ENCODE measurements around the gene ANKRD12. TPM values are rescaled to one million over a fixed set of nuclear protein-coding genes. Genes with fewer than 3 reads are reported as not detected.
A peak's percentile ranks its signal among the peaks of the same experiment; 100 is the strongest.

Gene ANKRD12
- total RNA-seq, 2 experiments from 2014 or later = 160 to 164 TPM

DNA sequence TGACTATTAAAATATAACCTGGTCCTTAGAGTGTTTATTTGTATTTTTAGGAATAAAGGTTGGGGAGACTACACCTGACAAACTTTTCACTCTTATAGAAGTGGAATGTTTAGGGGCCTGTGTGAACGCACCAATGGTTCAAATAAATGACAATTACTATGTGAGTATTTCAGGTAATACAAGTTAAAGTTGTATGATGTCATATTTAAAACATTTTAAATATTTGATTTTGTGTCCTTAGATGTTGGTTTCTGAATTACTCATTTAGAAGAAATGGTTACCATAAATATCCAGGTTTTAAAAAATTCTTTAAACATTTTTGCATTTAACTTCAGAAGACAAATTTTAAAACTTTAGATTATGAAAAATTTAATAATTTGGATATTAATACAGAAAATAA is 11.8 kb upstream of the ANKRD12 start:
- Histone ChIP-seq H3K9me3 (ENCODE audit: control insufficient read depth in 1 of 2, insufficient read depth in 1 of 2, low read length in 2 of 2) (no peaks in the 10 kb centered on the region), H3K4me1 (ENCODE audit: insufficient read depth, low read length) (peaks cover 12% of the 10 kb centered on the region), H3K27ac (ENCODE audit: low read depth in 1 of 2, low read length in 2 of 2) (no peak overlapping the region), H3K27me3 (ENCODE audit: control insufficient read depth in 1 of 2, insufficient read depth in 2 of 2, low read length in 2 of 2) (no peaks in the 10 kb centered on the region), H3K4me3 (ENCODE audit: low read length) (no peak overlapping the region), H3K36me3 (ENCODE audit: insufficient read depth, low read length) (peaks cover 76% of the 10 kb centered on the region)
- ChIA-PET POLR2A (interaction anchor here (1.1 to 35.5 kb wide), 3 partner anchors 10 to 39 kb away, joined by 3 to 914 read pairs (median 914); partner anchors contain the start of genes ANKRD12 and NDUFV2), CTCF (interaction anchor here (1.8 to 3.0 kb wide), 2 partner anchors 11 to 51 kb away, joined by 4 to 11 read pairs; partner anchors contain the start of gene ANKRD12)
- Mint-ChIP-seq H3K4me1 (ENCODE audit: low read depth) (peaks cover 75% of the 10 kb centered on the region), H3K27me3 (no peaks in the 10 kb centered on the region), H3K27ac (peak overlapping the region; percentile 54), H3K9me3 (no peaks in the 10 kb centered on the region), H3K36me3 (ENCODE audit: low read depth) (peaks cover 91% of the 10 kb centered on the region), H3K4me3 (no peak overlapping the region)
- ATAC-seq (ENCODE audit: poor library complexity) (no peak), DNase-seq (no peak)
- intact Hi-C loops (cut with DNase I, micrococcal nuclease) = no loop called here
- TF ChIP-seq, protein P1, sequence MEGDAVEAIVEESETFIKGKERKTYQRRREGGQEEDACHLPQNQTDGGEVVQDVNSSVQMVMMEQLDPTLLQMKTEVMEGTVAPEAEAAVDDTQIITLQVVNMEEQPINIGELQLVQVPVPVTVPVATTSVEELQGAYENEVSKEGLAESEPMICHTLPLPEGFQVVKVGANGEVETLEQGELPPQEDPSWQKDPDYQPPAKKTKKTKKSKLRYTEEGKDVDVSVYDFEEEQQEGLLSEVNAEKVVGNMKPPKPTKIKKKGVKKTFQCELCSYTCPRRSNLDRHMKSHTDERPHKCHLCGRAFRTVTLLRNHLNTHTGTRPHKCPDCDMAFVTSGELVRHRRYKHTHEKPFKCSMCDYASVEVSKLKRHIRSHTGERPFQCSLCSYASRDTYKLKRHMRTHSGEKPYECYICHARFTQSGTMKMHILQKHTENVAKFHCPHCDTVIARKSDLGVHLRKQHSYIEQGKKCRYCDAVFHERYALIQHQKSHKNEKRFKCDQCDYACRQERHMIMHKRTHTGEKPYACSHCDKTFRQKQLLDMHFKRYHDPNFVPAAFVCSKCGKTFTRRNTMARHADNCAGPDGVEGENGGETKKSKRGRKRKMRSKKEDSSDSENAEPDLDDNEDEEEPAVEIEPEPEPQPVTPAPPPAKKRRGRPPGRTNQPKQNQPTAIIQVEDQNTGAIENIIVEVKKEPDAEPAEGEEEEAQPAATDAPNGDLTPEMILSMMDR (IDR thresholded peaks at IDR 0.05) = no peak

DNA sequence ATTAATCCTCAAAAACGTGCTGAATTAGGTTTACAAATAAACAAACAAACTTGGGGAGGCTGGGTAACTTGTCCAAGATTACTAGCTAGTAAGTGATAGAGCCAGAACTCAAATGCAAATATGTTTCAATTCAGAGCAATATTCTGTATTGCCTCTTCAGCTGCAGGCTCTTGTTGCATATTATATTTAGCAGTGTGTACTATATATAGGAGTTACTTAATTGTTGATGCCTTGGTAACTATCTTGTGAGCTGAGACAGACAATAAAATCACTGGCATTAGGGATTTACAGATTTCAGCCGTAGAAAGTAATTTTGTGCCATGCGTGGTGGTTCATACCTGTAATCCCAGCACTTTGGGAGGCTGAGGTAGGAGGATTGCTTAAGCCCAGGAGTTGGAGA is 10.2 kb upstream of the ANKRD12 start:
- Histone ChIP-seq H3K27me3 (ENCODE audit: control insufficient read depth in 1 of 2, insufficient read depth in 2 of 2, low read length in 2 of 2) (no peaks in the 10 kb centered on the region), H3K9me3 (ENCODE audit: control insufficient read depth in 1 of 2, insufficient read depth in 1 of 2, low read length in 2 of 2) (no peaks in the 10 kb centered on the region), H3K27ac (ENCODE audit: low read depth in 1 of 2, low read length in 2 of 2) (no peak overlapping the region), H3K4me1 (ENCODE audit: insufficient read depth, low read length) (peaks cover 9% of the 10 kb centered on the region), H3K4me3 (ENCODE audit: low read length) (no peak overlapping the region), H3K36me3 (ENCODE audit: insufficient read depth, low read length) (peaks cover 86% of the 10 kb centered on the region)
- ATAC-seq (ENCODE audit: poor library complexity) (no peak), DNase-seq (no peak)
- Mint-ChIP-seq H3K27ac (peak overlapping the region; percentile 54), H3K4me1 (ENCODE audit: low read depth) (peaks cover 72% of the 10 kb centered on the region), H3K4me3 (no peak overlapping the region), H3K27me3 (no peaks in the 10 kb centered on the region), H3K9me3 (no peaks in the 10 kb centered on the region), H3K36me3 (ENCODE audit: low read depth) (peaks cover 91% of the 10 kb centered on the region)
- ChIA-PET POLR2A (interaction anchor here (1.4 to 35.5 kb wide), 4 partner anchors 8 to 207 kb away, joined by 3 to 914 read pairs (median 458); partner anchors contain the start of genes ANKRD12 and NDUFV2), CTCF (interaction anchor here (1.2 to 3.0 kb wide), 4 partner anchors 9 to 53 kb away, joined by 3 to 11 read pairs (median 4); partner anchors contain the start of gene ANKRD12)
- TF ChIP-seq, protein P1 (IDR thresholded peaks at IDR 0.05) = no peak
- intact Hi-C loops (cut with DNase I, micrococcal nuclease) = no loop called here

DNA sequence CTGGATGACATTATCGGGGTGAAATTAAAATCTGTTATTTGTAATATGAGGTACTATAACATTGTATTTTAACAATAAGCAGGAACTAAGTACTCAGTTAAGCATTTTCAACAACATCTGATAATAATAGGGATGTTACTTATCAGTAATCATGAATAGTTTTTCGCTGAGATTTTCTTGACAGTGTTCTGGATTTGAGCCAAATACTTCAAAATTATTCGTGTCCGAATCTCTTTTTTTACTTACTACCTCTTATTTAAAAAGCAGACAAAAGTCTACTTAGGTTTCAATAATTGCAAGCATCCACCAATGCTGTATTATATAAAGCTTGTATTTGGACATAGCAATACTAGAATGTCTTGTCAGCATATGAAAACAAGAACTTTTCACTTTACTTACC is 6.4 kb upstream of the ANKRD12 start:
- Mint-ChIP-seq H3K4me1 (ENCODE audit: low read depth) (peaks cover 71% of the 10 kb centered on the region), H3K36me3 (ENCODE audit: low read depth) (peaks cover 90% of the 10 kb centered on the region), H3K27ac (peak overlapping the region; percentile 25), H3K4me3 (no peak overlapping the region), H3K9me3 (no peaks in the 10 kb centered on the region), H3K27me3 (no peaks in the 10 kb centered on the region)
- DNase-seq (no peak), ATAC-seq (ENCODE audit: poor library complexity) (no peak)
- Histone ChIP-seq H3K4me3 (ENCODE audit: low read length) (no peak overlapping the region), H3K4me1 (ENCODE audit: insufficient read depth, low read length) (peaks cover 18% of the 10 kb centered on the region), H3K9me3 (ENCODE audit: control insufficient read depth in 1 of 2, insufficient read depth in 1 of 2, low read length in 2 of 2) (no peaks in the 10 kb centered on the region), H3K27ac (ENCODE audit: low read depth in 1 of 2, low read length in 2 of 2) (peak overlapping the region in 1 of 2 donors; percentile 13), H3K36me3 (ENCODE audit: insufficient read depth, low read length) (peaks cover 85% of the 10 kb centered on the region), H3K27me3 (ENCODE audit: control insufficient read depth in 1 of 2, insufficient read depth in 2 of 2, low read length in 2 of 2) (no peaks in the 10 kb centered on the region)
- intact Hi-C loops (cut with DNase I, micrococcal nuclease) = loop anchor here in 1 of 2 experiments (10.0 kb wide), 1 partner anchor 485 kb away; the partner anchor contains the start of gene PPP4R1
- ChIA-PET POLR2A (interaction anchor here (21.7 kb wide), 1 partner anchor 19 kb away, joined by 914 read pairs; the partner anchor contains the start of gene NDUFV2), CTCF (no interaction called here)
- TF ChIP-seq, protein P1 (IDR thresholded peaks at IDR 0.05) = no peak

Measured in CD4-positive, alpha-beta T cell (primary cell).